BJ (cell line): ENCODE measurements around the gene FGF5. TPM values are rescaled to one million over a fixed set of nuclear protein-coding genes. Genes with fewer than 3 reads are reported as not detected.

Source experiments
- CTCF ChIA-PET: fragments of 350-600 bp; formaldehyde crosslinking; extraction: SDS; loops from one replicate; lab custom pipeline; 2021; ENCODE audit warnings: antibody characterized with exemption, inconsistent platforms; lab: Yijun Ruan, JAX
- POLR2A ChIA-PET: fragments of 300-600 bp; sonication (Branson Sonifier 250); formaldehyde crosslinking; extraction: SDS; loops from one replicate; lab custom pipeline; 2021; ENCODE audit warnings: antibody characterized with exemption; lab: Charles Lee
- DNase-seq: peaks from one replicate; pipeline ENCODE4 v3.0.0-alpha.2; 2011; ENCODE audit warnings: low read depth
- H3K27me3 ChIP-seq: 2 replicates; pipeline ENCODE4 v1.6.0; 2011; ENCODE audit warnings: low read length; ENCODE audit not compliant: control insufficient read depth, insufficient read depth
- H3K36me3 ChIP-seq: 2 replicates; pipeline ENCODE4 v1.5.1; 2011; ENCODE audit warnings: low read length; ENCODE audit not compliant: control insufficient read depth, insufficient read depth
- H3K4me3 ChIP-seq: 2 replicates; pipeline ENCODE4 v1.5.1; 2011; ENCODE audit warnings: low read depth, mild to moderate bottlenecking, control low read depth, low read length
- CTCF ChIP-seq: IDR thresholded peaks from 2 replicates; pipeline ENCODE4 v1.5.1; 2011; ENCODE audit warnings: low read depth, mild to moderate bottlenecking, control low read depth, inconsistent platforms, low read length, moderate library complexity; ENCODE audit not compliant: insufficient read depth
- polyA plus RNA-seq: library from polyadenylated mRNA; depleted of rRNA; stranded (reverse); fragments of >200 nt; gene quantifications from 2 replicates; pipeline ENCODE4 v1.2.3, GENCODE V29; 2011; rRNA removed

Gene FGF5
- polyA plus RNA-seq, 1 experiment, result 43.7 TPM

GRCh38 chr4:80335554-80336358, 69.3 kb downstream of the FGF5 start, which contains the start of gene CFAP299:
Gene CFAP299 (plus strand): TSS chr4:80335730.
- Histone ChIP-seq H3K4me3 (peak within 1 kb of the TSS; percentile 73), H3K36me3 (no peaks in the 10 kb centered on the region), H3K27me3 (no peaks in the 10 kb centered on the region)
- POLR2A ChIA-PET, result interaction anchor here (0.6 kb wide), 1 partner anchor 91 kb away, joined by 3 read pairs; no protein-coding TSS in a partner anchor
- peak; percentile 79 for TF ChIP-seq CTCF
- CTCF ChIA-PET, result interaction anchor here (0.6 to 5.8 kb wide), 13 partner anchors 10 to 646 kb away, joined by 3 to 51 read pairs (median 4); partner anchors contain the start of gene FGF5
- DNase-seq, result peak; percentile 46

- no peak overlapping the region for H3K4me3 ChIP-seq
- no peaks in the 10 kb centered on the region for H3K36me3 ChIP-seq
- H3K27me3 ChIP-seq, result no peaks in the 10 kb centered on the region
- DNase-seq, result no peak
- peak; percentile 40 for TF ChIP-seq CTCF
- ChIA-PET CTCF (interaction anchor here (0.5 to 5.8 kb wide), 11 partner anchors 9 to 152 kb away, joined by 3 to 51 read pairs (median 6); no protein-coding TSS in a partner anchor), POLR2A (no interaction called here)
These were observed 70.1 kb downstream of the FGF5 start for GRCh38 chr4:80336582-80336981.

GRCh38 chr4:80340036-80340435, 73.6 kb downstream of the FGF5 start:
- ChIA-PET CTCF (no interaction called here), POLR2A (no interaction called here)
- no peak for TF ChIP-seq CTCF
- no peaks in the 10 kb centered on the region for H3K36me3 ChIP-seq
- H3K4me3 ChIP-seq, result no peak overlapping the region
- no peaks in the 10 kb centered on the region for H3K27me3 ChIP-seq
- DNase-seq, result no peak

Other genes with a start within 250 kb of the FGF5 start
- gene ANTXR2, start 193.4 kb upstream of the FGF5 start, polyA plus RNA-seq, result 18.9 and 43.2 TPM in 2 replicates
- gene PRDM8, start 69.2 kb upstream of the FGF5 start, polyA plus RNA-seq, result 2.6 and 2.7 TPM in 2 replicates
- 0.23 and 3.3 TPM in 2 replicates for gene CFAP299, start 69.1 kb downstream of the FGF5 start, polyA plus RNA-seq